K562 (cell line): Measurements from ENCODE around the gene ZNF597. TPM values are rescaled to one million over a fixed set of nuclear protein-coding genes. Genes with fewer than 3 reads are reported as not detected.

ENCODE experiments used
- ATAC-seq: fragments of 200-7000 bp; cut with Tn5 transposase; 3 replicates; pipeline ENCODE4 v1.9.1; 2020; ENCODE audit warnings: moderate library complexity
- BruUV-seq: library from RNA; stranded (reverse); fragments of 400-500 nt; replicated peaks from 2 replicates; lab custom pipeline; 2021; lab: Mats Ljungman, UMichigan
- CTCF ChIA-PET: fragments of 300-600 bp; formaldehyde crosslinking; extraction: SDS; loops from one replicate; lab custom pipeline; 2021; ENCODE audit warnings: low intra/inter-chr PET ratio; lab: Yijun Ruan, JAX
- POLR2A ChIA-PET: fragments of 300-600, 350-650 bp; sonication (Branson Sonifier 250); formaldehyde crosslinking; extraction: SDS; loops from one replicate; lab custom pipeline; 2021; ENCODE audit warnings: antibody characterized with exemption, inconsistent platforms; lab: Yijun Ruan, JAX
- DNase-seq, 4 experiments: peaks; one replicate each; pipeline versions ENCODE4 v3.0.0 to v3.0.0-alpha.2; 2011 to 2018; ENCODE audit warnings: low spot score in 3 of 4, mixed read lengths in 3 of 4; ENCODE audit errors: extremely low read depth in 1 of 4
- FAIRE-seq: peaks from 2 replicates; lab custom pipeline; 2011; peaks lifted over from hg19 to GRCh38; lab: Jason Lieb, UNC
- H2AFZ ChIP-seq: 2 replicates; pipeline ENCODE4 v1.6.0; 2011; ENCODE audit warnings: low read depth, low read length, control low read depth, inconsistent platforms
- H3K27ac ChIP-seq: fragments of 200-600 bp; 3 replicates; pipeline ENCODE4 v1.8.0; 2011; ENCODE audit warnings: low read depth, mild to moderate bottlenecking, control low read depth, inconsistent platforms, low read length, moderate library complexity, mixed read lengths; ENCODE audit errors: extremely low read depth
- H3K27me3 ChIP-seq, 2 experiments: fragments of 300-600 bp in 1 of 2; 2 replicates in 1 of 2; 3 replicates in 1 of 2; pipeline versions ENCODE4 v1.6.0 to v1.8.0; 2011; ENCODE audit warnings: inconsistent platforms in 2 of 2, low read length in 2 of 2, mild to moderate bottlenecking in 1 of 2, mixed read lengths in 1 of 2, moderate library complexity in 1 of 2; ENCODE audit not compliant: control insufficient read depth in 2 of 2, insufficient read depth in 2 of 2
- H3K36me3 ChIP-seq: fragments of 300-600 bp; 3 replicates; pipeline ENCODE4 v1.8.0; 2011; ENCODE audit warnings: mild to moderate bottlenecking, low read length, inconsistent platforms; ENCODE audit not compliant: control insufficient read depth, insufficient read depth
- H3K4me1 ChIP-seq, 2 experiments: fragments of 200-600 bp in 1 of 2; replicated peaks in 1 of 2; 2 replicates in 1 of 2; 3 replicates in 1 of 2; pipeline versions ENCODE4 v1.5.1 to v1.8.0; 2011; ENCODE audit warnings: inconsistent platforms in 2 of 2, low read length in 2 of 2, mild to moderate bottlenecking in 1 of 2, mixed read lengths in 1 of 2, moderate library complexity in 1 of 2; ENCODE audit not compliant: control insufficient read depth in 2 of 2, insufficient read depth in 2 of 2
- H3K4me2 ChIP-seq: 2 replicates; pipeline ENCODE4 v1.6.1; 2011; ENCODE audit warnings: low read length, control low read depth, inconsistent platforms, mixed read lengths; ENCODE audit not compliant: insufficient read depth
- H3K4me3 ChIP-seq: fragments of 200-600 bp; sonication (generic), shearing (Covaris generic); 2 replicates; pipeline ENCODE4 v1.5.1; 2016; ENCODE audit warnings: control low read depth, inconsistent platforms
- H3K79me2 ChIP-seq: fragments of 200-600 bp; 3 replicates; pipeline ENCODE4 v1.8.0; 2011; ENCODE audit warnings: low read length, inconsistent platforms; ENCODE audit not compliant: control insufficient read depth, insufficient read depth
- H3K9ac ChIP-seq, 2 experiments: 2 replicates each; pipeline versions ENCODE4 v1.6.0 to v1.6.1; 2011; ENCODE audit warnings: low read depth in 2 of 2, low read length in 2 of 2, control low read depth in 1 of 2, inconsistent platforms in 1 of 2, mild to moderate bottlenecking in 1 of 2, mixed read lengths in 1 of 2; ENCODE audit not compliant: insufficient read depth in 1 of 2
- H3K9me1 ChIP-seq: one replicate; pipeline ENCODE4 v1.6.0; 2011; ENCODE audit warnings: inconsistent platforms, mild to moderate bottlenecking, low read length, moderate library complexity; ENCODE audit not compliant: control insufficient read depth, insufficient read depth
- H3K9me3 ChIP-seq: replicated peaks from 2 replicates; pipeline ENCODE4 v1.5.1; 2011; ENCODE audit warnings: low read depth, low read length, inconsistent platforms; ENCODE audit not compliant: control insufficient read depth, insufficient read depth
- H4K20me1 ChIP-seq: replicated peaks from 2 replicates; pipeline ENCODE4 v1.6.1; 2011; ENCODE audit warnings: low read length, inconsistent platforms, mixed read lengths; ENCODE audit not compliant: control insufficient read depth, insufficient read depth
- DIDO1 ChIP-seq: fragments of 450-650 bp; IDR thresholded peaks from 2 replicates; pipeline ENCODE4 v1.6.1; 2016; ENCODE audit warnings: low read depth, missing biosample characterization, missing genetic modification characterization
- HLTF ChIP-seq: fragments of 450-650 bp; IDR thresholded peaks from 2 replicates; pipeline ENCODE4 v1.6.1; 2016
- HNRNPL ChIP-seq: fragments of 200-400 bp; formaldehyde crosslinking; IDR thresholded peaks from 2 replicates; pipeline ENCODE4 v1.6.1; 2017; ENCODE audit warnings: low read depth, mild to moderate bottlenecking, low read length
- MED1 ChIP-seq: sonication (generic); formaldehyde crosslinking; IDR thresholded peaks from 2 replicates; pipeline ENCODE4 v1.8.1; 2023; ENCODE audit warnings: missing genetic modification reagents, borderline replicate concordance
- SMARCB1 ChIP-seq: IDR thresholded peaks from 2 replicates; pipeline ENCODE4 v1.6.1; 2011; ENCODE audit warnings: improper control_type of control experiment, low read depth; ENCODE audit not compliant: insufficient read length
- SMC3 ChIP-seq: conservative IDR thresholded peaks from 2 replicates; pipeline ENCODE4 v1.6.1; 2011; ENCODE audit warnings: low read depth, low read length, improper control_type of control experiment; ENCODE audit not compliant: insufficient read depth
- TEAD1 ChIP-seq, 2 experiments: fragments of 450-650 bp in 1 of 2; sonication (generic) in 1 of 2; formaldehyde crosslinking; IDR thresholded peaks; 2 replicates each; pipeline versions ENCODE4 v1.4.0 to v1.8.0; 2020 to 2022; ENCODE audit warnings: mild to moderate bottlenecking in 2 of 2, missing genetic modification reagents in 1 of 2
- XRCC4 ChIP-seq: IDR thresholded peaks from one replicate; pipeline ENCODE4 v1.6.1; 2011; ENCODE audit not compliant: insufficient read depth, insufficient read length; ENCODE audit errors: extremely low read depth
- ZC3H8 ChIP-seq: fragments of 450-650 bp; IDR thresholded peaks from 2 replicates; pipeline ENCODE4 v1.6.1; 2017
- ZNF232 ChIP-seq: sonication (generic); formaldehyde crosslinking; IDR thresholded peaks from 2 replicates; pipeline ENCODE4 v1.8.0; 2022; ENCODE audit warnings: mild to moderate bottlenecking, missing genetic modification reagents
- ZNF785 ChIP-seq: fragments of 250-450 bp; sonication (Bioruptor Pico); IDR thresholded peaks from 2 replicates; pipeline ENCODE4 v1.4.0; 2020; ENCODE audit warnings: mild to moderate bottlenecking
- WGBS: fragments of 100-300 bp; shearing (Covaris generic); methylation state at CpG from one replicate; pipeline ENCODE4 v1.1.6; 2016; ENCODE audit warnings: low coverage, mixed read lengths; ENCODE audit not compliant: insufficient coverage; ENCODE audit errors: missing lambda C conversion rate; 5-methylcytosine and 5-hydroxymethylcytosine counted together
- in situ Hi-C: fragments of 300-500 bp; cut with MboI; formaldehyde crosslinking; loops from 4 replicates; pipeline ENCODE4 v1.15.0; 2018; ENCODE audit warnings: inconsistent platforms, mixed read lengths
- intact Hi-C: fragments of 100-400 bp; cut with micrococcal nuclease; formaldehyde crosslinking; loops from 2 replicates; pipeline ENCODE4 v1.14.2; 2022
- polyA plus RNA-seq, 8 experiments: library from polyadenylated mRNA; depleted of rRNA in 4 of 8; stranded (reverse) in 5 of 8; unstranded in 3 of 8; fragments of >200 nt; fragmentation: Nextera tagmentation in 2 of 8; fragmentation: Illumina TruSeq in 1 of 8; extraction: Ambion mirVana in 2 of 8; extraction: Trizol in 1 of 8; gene quantifications; 2 replicates each; pipeline versions ENCODE4 v1.2.1 to v1.2.3, GENCODE V29; 2011 to 2014; ENCODE audit warnings: inconsistent platforms in 1 of 8, missing spikeins in 1 of 8
- total RNA-seq, 7 experiments: library from RNA; depleted of rRNA in 6 of 7; stranded (reverse); fragments of >200 nt in 6 of 7; fragmentation: Illumina TruSeq in 2 of 7; extraction: Trizol in 2 of 7; gene quantifications; 2 replicates each; pipeline versions ENCODE4 v1.2.1 to v1.2.3, GENCODE V29; 2011 to 2021; ENCODE audit warnings: low replicate concordance in 1 of 7
- TF ChIP-seq, protein P1 (sequence below), 2 experiments: fragments of 150-350 bp in 1 of 2; IDR thresholded peaks; 2 replicates each; pipeline ENCODE4 v1.6.1; 2012 to 2016; ENCODE audit warnings: low read depth in 2 of 2, low read length in 2 of 2, mild to moderate bottlenecking in 1 of 2, moderate library complexity in 1 of 2
- TF ChIP-seq, protein P2 (sequence below): sonication (generic); formaldehyde crosslinking; IDR thresholded peaks from 2 replicates; pipeline ENCODE4 v1.8.0; 2022; ENCODE audit warnings: mild to moderate bottlenecking, missing genetic modification reagents

ZNF597 gene
- total and polyA plus RNA-seq, 9 of the 15 experiments (the other 6 are each of a cell fraction or from before 2014, with no cell fraction given) = 0.14 to 0.68 (median 0.42) TPM

- Histone ChIP-seq H4K20me1 (peaks cover 12% of the 10 kb centered on the region), H3K27me3 (no peaks in the 10 kb centered on the region), H3K79me2 (peaks cover 46% of the 10 kb centered on the region), H3K9me3 (no peaks in the 10 kb centered on the region), H3K9me1 (no peaks in the 10 kb centered on the region), H3K9ac (peak overlapping the region; percentile 94 to 98), H3K27ac (peak overlapping the region; percentile 99), H3K4me2 (peak overlapping the region; percentile 98), H3K4me1 (peaks cover 23 to 28% of the 10 kb centered on the region in 2 experiments; a peak in 4 of 5 replicates), H2AFZ (peak overlapping the region; percentile 99), H3K4me3 (peak overlapping the region; percentile 81), H3K36me3 (peaks cover 3% of the 10 kb centered on the region; the same call in 2 of the 3 replicates)
- intact Hi-C loops = loop anchor here (2.0 to 5.0 kb wide), 2 partner anchors 57 to 270 kb away; partner anchors contain the start of genes OR1F1, ZNF174 and ZSCAN32
- WGBS = 10% methylated on average over 28 of the region's 83 CpGs
- in situ Hi-C loops = no loop called here
- BruUV-seq = TSS peak; percentile 96
- ChIA-PET POLR2A (interaction anchor here (0.6 to 1.2 kb wide), 6 partner anchors 9 to 194 kb away, joined by 3 to 10 read pairs (median 4); partner anchors contain the start of gene ZNF174), CTCF (no interaction called here)
- ATAC-seq = peak; percentile 98
- FAIRE-seq = peak; percentile 79
- peak; percentile 91 to 99 (median 99) for DNase-seq
- TF ChIP-seq ZC3H8 = no peak
- TF ChIP-seq XRCC4 = no peak
- TF ChIP-seq MED1 (CRISPR knock-in tag) = no peak
- peak in 1 of 2 experiments; percentile 73; a peak in 2 of 4 replicates for TF ChIP-seq TEAD1 (CRISPR knock-in tag; IDR thresholded peaks at IDR 0.05)
- TF ChIP-seq ZNF785 = peak; percentile 93
- TF ChIP-seq SMARCB1 = no peak
- TF ChIP-seq ZNF232 (CRISPR knock-in tag) = 0 out of 2 replicates have a peak, but pooled peaks have one; percentile 35
- TF ChIP-seq HLTF = no peak
- TF ChIP-seq, protein P1, sequence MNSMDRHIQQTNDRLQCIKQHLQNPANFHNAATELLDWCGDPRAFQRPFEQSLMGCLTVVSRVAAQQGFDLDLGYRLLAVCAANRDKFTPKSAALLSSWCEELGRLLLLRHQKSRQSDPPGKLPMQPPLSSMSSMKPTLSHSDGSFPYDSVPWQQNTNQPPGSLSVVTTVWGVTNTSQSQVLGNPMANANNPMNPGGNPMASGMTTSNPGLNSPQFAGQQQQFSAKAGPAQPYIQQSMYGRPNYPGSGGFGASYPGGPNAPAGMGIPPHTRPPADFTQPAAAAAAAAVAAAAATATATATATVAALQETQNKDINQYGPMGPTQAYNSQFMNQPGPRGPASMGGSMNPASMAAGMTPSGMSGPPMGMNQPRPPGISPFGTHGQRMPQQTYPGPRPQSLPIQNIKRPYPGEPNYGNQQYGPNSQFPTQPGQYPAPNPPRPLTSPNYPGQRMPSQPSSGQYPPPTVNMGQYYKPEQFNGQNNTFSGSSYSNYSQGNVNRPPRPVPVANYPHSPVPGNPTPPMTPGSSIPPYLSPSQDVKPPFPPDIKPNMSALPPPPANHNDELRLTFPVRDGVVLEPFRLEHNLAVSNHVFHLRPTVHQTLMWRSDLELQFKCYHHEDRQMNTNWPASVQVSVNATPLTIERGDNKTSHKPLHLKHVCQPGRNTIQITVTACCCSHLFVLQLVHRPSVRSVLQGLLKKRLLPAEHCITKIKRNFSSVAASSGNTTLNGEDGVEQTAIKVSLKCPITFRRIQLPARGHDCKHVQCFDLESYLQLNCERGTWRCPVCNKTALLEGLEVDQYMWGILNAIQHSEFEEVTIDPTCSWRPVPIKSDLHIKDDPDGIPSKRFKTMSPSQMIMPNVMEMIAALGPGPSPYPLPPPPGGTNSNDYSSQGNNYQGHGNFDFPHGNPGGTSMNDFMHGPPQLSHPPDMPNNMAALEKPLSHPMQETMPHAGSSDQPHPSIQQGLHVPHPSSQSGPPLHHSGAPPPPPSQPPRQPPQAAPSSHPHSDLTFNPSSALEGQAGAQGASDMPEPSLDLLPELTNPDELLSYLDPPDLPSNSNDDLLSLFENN (IDR thresholded peaks at IDR 0.05; ENCODE audit: low read depth in 2 of 2, low read length in 2 of 2) = 0 out of 4 replicates have a peak, but pooled peaks of 1 of the 2 experiments have one; percentile 27
- TF ChIP-seq HNRNPL = peak; percentile 75; the same call in 1 of the 2 replicates
- TF ChIP-seq DIDO1 (tag) = no peak
- TF ChIP-seq, protein P2, sequence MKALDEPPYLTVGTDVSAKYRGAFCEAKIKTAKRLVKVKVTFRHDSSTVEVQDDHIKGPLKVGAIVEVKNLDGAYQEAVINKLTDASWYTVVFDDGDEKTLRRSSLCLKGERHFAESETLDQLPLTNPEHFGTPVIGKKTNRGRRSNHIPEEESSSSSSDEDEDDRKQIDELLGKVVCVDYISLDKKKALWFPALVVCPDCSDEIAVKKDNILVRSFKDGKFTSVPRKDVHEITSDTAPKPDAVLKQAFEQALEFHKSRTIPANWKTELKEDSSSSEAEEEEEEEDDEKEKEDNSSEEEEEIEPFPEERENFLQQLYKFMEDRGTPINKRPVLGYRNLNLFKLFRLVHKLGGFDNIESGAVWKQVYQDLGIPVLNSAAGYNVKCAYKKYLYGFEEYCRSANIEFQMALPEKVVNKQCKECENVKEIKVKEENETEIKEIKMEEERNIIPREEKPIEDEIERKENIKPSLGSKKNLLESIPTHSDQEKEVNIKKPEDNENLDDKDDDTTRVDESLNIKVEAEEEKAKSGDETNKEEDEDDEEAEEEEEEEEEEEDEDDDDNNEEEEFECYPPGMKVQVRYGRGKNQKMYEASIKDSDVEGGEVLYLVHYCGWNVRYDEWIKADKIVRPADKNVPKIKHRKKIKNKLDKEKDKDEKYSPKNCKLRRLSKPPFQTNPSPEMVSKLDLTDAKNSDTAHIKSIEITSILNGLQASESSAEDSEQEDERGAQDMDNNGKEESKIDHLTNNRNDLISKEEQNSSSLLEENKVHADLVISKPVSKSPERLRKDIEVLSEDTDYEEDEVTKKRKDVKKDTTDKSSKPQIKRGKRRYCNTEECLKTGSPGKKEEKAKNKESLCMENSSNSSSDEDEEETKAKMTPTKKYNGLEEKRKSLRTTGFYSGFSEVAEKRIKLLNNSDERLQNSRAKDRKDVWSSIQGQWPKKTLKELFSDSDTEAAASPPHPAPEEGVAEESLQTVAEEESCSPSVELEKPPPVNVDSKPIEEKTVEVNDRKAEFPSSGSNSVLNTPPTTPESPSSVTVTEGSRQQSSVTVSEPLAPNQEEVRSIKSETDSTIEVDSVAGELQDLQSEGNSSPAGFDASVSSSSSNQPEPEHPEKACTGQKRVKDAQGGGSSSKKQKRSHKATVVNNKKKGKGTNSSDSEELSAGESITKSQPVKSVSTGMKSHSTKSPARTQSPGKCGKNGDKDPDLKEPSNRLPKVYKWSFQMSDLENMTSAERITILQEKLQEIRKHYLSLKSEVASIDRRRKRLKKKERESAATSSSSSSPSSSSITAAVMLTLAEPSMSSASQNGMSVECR (CRISPR knock-in tag) = peak; percentile 79
- peak; percentile 27; the same call in 1 of the 2 replicates for TF ChIP-seq SMC3
These were observed 14.3 kb upstream of the ZNF597 start for GRCh38 chr16:3457434-3458252.
